HG03045 (cell line): ENCODE results near the gene NGRN.
"Not testable (repeated sequence)": the region's sequence is repeated elsewhere in the genome, so short reads cannot be mapped to it uniquely, and the experiment has no call there.

Experiments
- ATAC-seq: cut with Tn5 transposase; IDR thresholded peaks from one replicate; pipeline ENCODE4 v1.9.1; 2021; ENCODE audit warnings: mild to moderate bottlenecking, moderate library complexity; ENCODE audit not compliant: unreplicated experiment

The NGRN gene

GRCh38 chr15:90281637-90282036, 16.2 kb downstream of the NGRN start:
- ATAC-seq, result not testable (repeated sequence)

DNA sequence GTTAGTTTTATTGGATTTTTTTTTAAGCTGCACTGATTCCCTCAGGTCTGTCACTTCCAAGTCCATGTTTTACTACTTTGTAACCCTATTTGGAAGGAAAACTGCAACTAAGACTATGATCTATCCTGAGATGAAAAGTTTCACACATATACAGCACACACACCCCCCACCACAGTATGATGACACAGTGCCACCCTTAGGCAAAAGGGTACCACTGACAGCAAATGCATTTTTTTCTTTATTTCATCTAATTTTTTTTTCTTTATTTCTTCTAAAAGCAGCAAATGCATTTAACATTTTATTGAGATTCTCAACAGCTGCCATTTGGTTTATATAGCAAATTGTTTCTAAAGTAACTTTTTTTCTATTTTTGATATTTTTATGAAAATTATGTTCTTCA, 21.2 kb downstream of the NGRN start:
- ATAC-seq, result no peak

DNA sequence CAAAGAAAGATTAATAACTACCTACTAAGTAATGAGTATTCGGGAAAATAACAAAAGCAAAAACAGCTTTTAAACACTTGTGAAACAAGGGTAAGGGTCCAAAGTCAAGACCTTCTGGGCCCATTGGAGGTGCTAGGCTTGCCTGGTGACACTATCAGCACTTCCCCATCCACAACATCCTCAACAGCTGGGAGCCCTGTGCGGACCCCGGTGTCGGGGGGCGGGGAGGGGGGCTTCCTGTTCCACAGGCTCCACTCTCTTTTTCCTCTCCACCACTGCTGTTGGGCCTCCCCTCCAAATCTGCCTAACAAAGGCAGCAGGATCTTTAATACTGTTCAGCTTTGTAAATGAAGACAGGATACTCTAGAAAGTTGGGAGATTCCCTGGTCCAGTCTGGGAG, 21.6 kb downstream of the NGRN start:
- no peak for ATAC-seq

- ATAC-seq, result no peak
Observed at GRCh38 chr15:90287946-90288345, 22.5 kb downstream of the NGRN start.

GRCh38 chr15:90291679-90292356, 26.3 kb downstream of the NGRN start:
- no peak for ATAC-seq

GRCh38 chr15:90293040-90293810, 27.8 kb downstream of the NGRN start:
- ATAC-seq, result not testable (repeated sequence)

GRCh38 chr15:90294159-90294558, 28.7 kb downstream of the NGRN start:
- no peak for ATAC-seq

DNA sequence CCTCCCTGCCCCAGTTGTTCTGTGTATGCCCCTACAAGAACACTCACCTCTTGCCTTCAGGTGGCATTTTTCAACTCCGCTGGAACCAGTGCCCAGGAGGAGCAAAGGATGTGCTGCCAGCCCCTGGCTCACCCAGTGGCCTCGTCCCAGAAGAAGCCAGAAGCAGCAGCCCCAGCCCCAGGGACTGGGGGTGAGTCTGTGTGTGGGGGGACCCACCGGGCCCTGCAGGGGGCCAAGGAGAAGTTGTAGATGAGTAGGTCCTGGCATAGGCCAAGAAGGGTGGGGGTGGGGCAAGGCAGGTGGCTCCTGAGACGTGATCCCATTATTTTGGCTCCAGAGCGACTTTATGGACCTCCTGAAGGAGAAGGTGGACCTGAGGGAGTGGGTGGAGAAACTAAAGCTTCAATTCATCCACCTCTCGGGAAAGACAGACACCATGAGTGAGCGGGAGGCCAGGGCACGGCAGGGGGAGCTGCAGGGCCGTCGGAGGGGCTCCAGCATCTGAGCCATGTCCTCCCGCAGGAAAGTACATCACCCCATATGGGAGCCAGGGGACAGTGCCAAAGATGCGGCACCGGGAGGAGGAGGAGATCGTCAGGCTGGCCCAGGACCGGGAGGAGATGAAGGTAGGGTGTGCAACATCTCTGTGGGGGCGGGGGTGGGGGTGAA, 29.3 kb downstream of the NGRN start:
- ATAC-seq, result no peak

GRCh38 chr15:90295270-90295648, 29.8 kb downstream of the NGRN start:
- no peak for ATAC-seq

- not testable (repeated sequence) for ATAC-seq
Observed at GRCh38 chr15:90296316-90296884, 30.9 kb downstream of the NGRN start.

DNA sequence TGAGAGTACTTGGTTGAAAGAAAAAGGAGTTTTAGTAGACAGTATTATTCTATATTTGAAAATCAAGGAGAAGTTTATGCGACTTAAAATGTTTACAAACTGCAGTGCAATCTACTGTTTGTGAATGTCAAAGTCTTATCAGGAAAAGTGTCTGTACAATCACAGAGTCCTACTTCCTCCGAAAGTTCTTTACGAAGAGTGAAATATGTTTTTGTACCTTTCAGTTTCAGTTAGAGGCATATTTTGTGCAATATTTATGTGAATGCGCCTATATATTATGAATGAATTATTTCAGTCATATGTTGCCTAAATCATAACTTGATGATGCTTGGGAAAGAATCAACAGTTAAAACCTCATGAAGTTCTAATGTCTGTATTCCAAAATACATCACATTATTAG, 31.5 kb downstream of the NGRN start:
- ATAC-seq, result no peak

DNA sequence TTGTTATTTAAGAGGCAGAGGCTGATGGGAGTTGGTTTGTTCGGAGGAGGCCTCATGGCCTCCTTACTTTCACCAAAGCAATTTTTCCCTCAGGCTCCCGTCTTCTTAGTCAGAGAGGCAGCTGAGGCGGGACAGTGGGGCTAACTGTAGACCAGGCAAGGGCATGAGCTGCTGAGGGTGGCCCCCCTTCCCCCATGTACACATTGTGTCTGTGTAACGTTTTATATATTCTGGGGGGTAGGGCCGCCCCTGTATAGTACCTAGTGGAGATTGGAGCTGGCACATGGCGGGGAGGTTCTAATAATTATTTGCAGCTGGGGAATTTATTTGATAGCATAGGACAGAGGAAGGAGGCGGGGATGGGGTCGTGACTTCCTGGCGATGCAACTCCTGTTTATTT, 35.1 kb downstream of the NGRN start:
- no peak for ATAC-seq

DNA sequence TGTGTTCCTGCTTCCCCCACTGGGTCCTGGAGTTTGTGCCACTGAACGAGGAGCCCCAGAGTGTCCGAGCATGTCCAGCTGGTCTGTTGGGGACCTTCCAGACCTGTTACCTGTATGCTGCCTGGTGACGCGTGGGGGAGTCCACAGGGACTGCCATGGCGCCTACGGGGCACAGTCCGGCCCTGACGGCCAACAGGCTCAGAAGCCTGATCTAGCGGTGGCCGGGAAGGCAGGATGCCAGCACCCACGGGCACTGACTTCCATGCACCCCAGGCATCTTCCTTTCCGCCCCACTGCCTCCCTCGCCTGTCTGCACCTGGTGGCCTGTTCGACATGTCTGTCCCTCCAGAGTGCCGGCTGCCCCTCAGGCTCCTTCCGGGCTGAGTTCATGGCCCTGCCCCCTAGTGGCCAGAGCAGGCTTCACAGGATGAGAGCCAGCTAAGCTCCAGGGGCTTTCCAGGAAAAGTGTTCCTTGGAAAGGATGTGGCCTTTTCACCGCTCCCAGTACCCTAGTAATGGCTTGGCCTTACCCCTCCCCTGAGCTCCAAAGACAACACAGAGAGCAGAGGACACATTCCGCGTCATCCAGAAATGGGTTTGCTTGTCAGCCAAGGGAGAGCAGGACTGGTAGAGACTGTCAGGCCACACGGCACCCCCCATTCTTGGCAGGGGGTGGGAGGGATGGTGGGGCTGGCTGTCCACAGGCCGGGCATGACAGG, 35.7 kb downstream of the NGRN start:
- ATAC-seq, result no peak

- no peak for ATAC-seq
Observed at GRCh38 chr15:90301707-90302300, 36.3 kb downstream of the NGRN start.

- ATAC-seq, result not testable (repeated sequence)
Observed at GRCh38 chr15:90305355-90305754, 39.9 kb downstream of the NGRN start.

GRCh38 chr15:90305932-90306331, 40.5 kb downstream of the NGRN start:
- no peak for ATAC-seq

DNA sequence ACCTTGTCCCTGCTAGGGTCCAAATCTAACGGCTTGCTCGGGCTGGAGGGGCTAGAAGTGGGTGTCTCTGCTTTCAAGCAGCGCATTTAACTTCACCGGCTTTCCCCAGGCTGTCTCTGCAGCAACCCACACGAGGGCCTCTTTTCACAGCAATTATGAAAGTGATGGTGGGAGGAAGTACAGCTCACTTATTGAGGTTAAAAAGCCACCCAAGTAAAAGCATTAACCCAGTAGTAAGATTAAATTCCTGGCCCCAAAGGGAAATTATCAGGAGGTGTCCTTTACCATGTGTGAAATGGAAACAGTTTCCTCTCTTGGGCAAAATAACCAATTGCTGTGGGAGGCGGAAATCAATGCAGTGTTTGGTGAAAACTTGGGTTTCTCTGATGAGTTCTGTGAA, 41.1 kb downstream of the NGRN start:
- ATAC-seq, result no peak

GRCh38 chr15:90307661-90308060, 42.2 kb downstream of the NGRN start:
- no peak for ATAC-seq

GRCh38 chr15:90309020-90309419, 43.5 kb downstream of the NGRN start:
- ATAC-seq, result no peak

- ATAC-seq, result no peak
Observed at GRCh38 chr15:90315278-90315982, 50.0 kb downstream of the NGRN start.
